Loucy (cell line): ENCODE results near the gene PPP2R3B.

ENCODE experiments used
- H2AFZ ChIP-seq: fragments of 200-600 bp; sonication (generic); 2 replicates; pipeline ENCODE4 v1.6.0; 2016; ENCODE audit warnings: antibody characterized with exemption, mild to moderate bottlenecking, low read length, moderate library complexity
- H3F3A ChIP-seq: fragments of 200-600 bp; 2 replicates; pipeline ENCODE4 v1.6.0; 2016; ENCODE audit warnings: antibody characterized with exemption, low read depth, mild to moderate bottlenecking
- H3K27me3 ChIP-seq: fragments of 200-600 bp; sonication (generic); 2 replicates; pipeline ENCODE4 v1.6.1; 2014; ENCODE audit warnings: low read length, mild to moderate bottlenecking; ENCODE audit not compliant: insufficient read depth, poor library complexity, severe bottlenecking
- H3K36me3 ChIP-seq: fragments of 200-600 bp; sonication (generic); 2 replicates; pipeline ENCODE4 v1.6.1; 2016; ENCODE audit warnings: low read length; ENCODE audit not compliant: insufficient read depth
- H3K4me1 ChIP-seq: fragments of 200-600 bp; sonication (generic); 2 replicates; pipeline ENCODE4 v1.5.1; 2014; ENCODE audit warnings: low read length, mild to moderate bottlenecking; ENCODE audit not compliant: insufficient read depth, poor library complexity, severe bottlenecking
- H3K4me2 ChIP-seq: fragments of 200-600 bp; sonication (generic); 2 replicates; pipeline ENCODE4 v1.6.0; 2014; ENCODE audit warnings: antibody characterized with exemption, low read length, low read depth, mild to moderate bottlenecking; ENCODE audit not compliant: poor library complexity, severe bottlenecking
- H3K4me3 ChIP-seq: fragments of 200-600 bp; sonication (generic); 2 replicates; pipeline ENCODE4 v1.5.1; 2014; ENCODE audit warnings: low read length, mild to moderate bottlenecking, mixed read lengths; ENCODE audit not compliant: poor library complexity, severe bottlenecking
- H3K79me2 ChIP-seq: fragments of 200-600 bp; sonication (generic); 2 replicates; pipeline ENCODE4 v1.6.1; 2014; ENCODE audit warnings: low read length; ENCODE audit not compliant: insufficient read depth
- H3K9ac ChIP-seq: fragments of 200-600 bp; sonication (generic); 2 replicates; pipeline ENCODE4 v1.6.0; 2014; ENCODE audit warnings: mild to moderate bottlenecking, low read depth, low read length, moderate library complexity; ENCODE audit not compliant: poor library complexity, severe bottlenecking
- H3K9me2 ChIP-seq: fragments of 200-600 bp; sonication (generic); replicated peaks from 2 replicates; pipeline ENCODE4 v1.6.1; 2016; ENCODE audit warnings: low read depth, low read length, mixed read lengths
- H3K9me3 ChIP-seq: fragments of 200-600 bp; sonication (generic); 2 replicates; pipeline ENCODE4 v1.6.1; 2014; ENCODE audit warnings: mild to moderate bottlenecking, antibody characterized with exemption, low read length, low read depth; ENCODE audit not compliant: insufficient read depth
- H4K20me1 ChIP-seq: fragments of 200-600 bp; sonication (generic); 2 replicates; pipeline ENCODE4 v1.6.0; 2014; ENCODE audit warnings: antibody characterized with exemption, low read length, mild to moderate bottlenecking; ENCODE audit not compliant: insufficient read depth, poor library complexity, severe bottlenecking
- EZH2phosphoT487 ChIP-seq: fragments of 200-600 bp; IDR thresholded peaks from 2 replicates; pipeline ENCODE4 v1.6.1; 2018; ENCODE audit warnings: antibody characterized with exemption, mild to moderate bottlenecking, moderate library complexity, borderline replicate concordance
- TF ChIP-seq, protein P1 (sequence below): fragments of 200-600 bp; sonication (generic); conservative IDR thresholded peaks from 2 replicates; pipeline ENCODE4 v1.5.1; 2014; ENCODE audit warnings: mild to moderate bottlenecking, antibody characterized with exemption, low read length

The PPP2R3B gene

DNA sequence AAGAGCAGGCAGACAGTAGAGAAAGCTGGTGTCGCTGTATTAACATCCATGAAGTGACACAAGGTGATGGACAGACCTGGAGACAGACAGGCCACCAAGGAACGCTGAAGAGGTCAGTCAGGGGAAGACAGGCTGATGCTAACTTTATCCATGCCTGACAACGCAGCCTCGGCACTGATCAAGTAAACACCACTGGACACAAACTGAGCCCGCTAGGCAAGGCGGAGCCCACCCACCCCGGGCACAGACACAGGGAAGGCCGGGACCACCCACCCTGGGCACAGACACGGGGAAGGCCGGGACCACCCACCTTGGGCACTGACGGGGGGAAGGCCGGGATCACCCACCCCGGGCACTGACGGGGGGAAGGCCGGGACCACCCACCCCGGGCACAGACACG is 18.8 kb downstream of the PPP2R3B start:
- no peak overlapping the region for H3K9ac ChIP-seq
- H3K27me3 ChIP-seq = no peaks in the 10 kb centered on the region
- no peak overlapping the region for H2AFZ ChIP-seq
- no peaks in the 10 kb centered on the region for H3K36me3 ChIP-seq
- no peaks in the 10 kb centered on the region for H3K9me2 ChIP-seq
- H3K79me2 ChIP-seq = no peaks in the 10 kb centered on the region
- H3K4me3 ChIP-seq = no peak overlapping the region
- no peak overlapping the region for H3K4me2 ChIP-seq
- no peaks in the 10 kb centered on the region for H4K20me1 ChIP-seq
- H3K4me1 ChIP-seq = no peaks in the 10 kb centered on the region
- no peaks in the 10 kb centered on the region for H3K9me3 ChIP-seq
- TF ChIP-seq EZH2phosphoT487 = no peak
- TF ChIP-seq, protein P1, sequence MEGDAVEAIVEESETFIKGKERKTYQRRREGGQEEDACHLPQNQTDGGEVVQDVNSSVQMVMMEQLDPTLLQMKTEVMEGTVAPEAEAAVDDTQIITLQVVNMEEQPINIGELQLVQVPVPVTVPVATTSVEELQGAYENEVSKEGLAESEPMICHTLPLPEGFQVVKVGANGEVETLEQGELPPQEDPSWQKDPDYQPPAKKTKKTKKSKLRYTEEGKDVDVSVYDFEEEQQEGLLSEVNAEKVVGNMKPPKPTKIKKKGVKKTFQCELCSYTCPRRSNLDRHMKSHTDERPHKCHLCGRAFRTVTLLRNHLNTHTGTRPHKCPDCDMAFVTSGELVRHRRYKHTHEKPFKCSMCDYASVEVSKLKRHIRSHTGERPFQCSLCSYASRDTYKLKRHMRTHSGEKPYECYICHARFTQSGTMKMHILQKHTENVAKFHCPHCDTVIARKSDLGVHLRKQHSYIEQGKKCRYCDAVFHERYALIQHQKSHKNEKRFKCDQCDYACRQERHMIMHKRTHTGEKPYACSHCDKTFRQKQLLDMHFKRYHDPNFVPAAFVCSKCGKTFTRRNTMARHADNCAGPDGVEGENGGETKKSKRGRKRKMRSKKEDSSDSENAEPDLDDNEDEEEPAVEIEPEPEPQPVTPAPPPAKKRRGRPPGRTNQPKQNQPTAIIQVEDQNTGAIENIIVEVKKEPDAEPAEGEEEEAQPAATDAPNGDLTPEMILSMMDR = no peak
- no peaks in the 10 kb centered on the region for H3F3A ChIP-seq

DNA sequence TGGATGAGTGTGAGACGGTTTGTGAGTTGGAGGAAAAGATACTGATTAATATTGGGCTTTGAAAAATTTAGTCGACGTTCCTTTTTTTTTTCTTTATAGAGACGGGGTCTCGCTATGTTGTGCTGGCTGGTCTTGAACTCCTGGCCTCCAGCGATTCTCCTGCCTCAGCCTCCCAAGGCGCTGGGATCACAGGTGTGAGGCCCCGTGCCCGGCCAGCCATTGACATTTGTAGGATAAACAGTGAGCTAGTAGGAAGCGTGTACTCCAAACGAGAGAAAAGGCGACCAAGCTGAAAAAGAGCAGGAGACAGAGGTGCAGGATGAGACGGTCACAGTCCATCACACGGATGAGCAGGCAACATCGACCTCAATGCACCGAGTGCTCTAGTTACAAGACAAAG is 19.4 kb downstream of the PPP2R3B start:
- Histone ChIP-seq H3K4me2 (no peak overlapping the region), H3K36me3 (no peaks in the 10 kb centered on the region), H3K27me3 (no peaks in the 10 kb centered on the region), H3F3A (no peaks in the 10 kb centered on the region), H3K9ac (no peak overlapping the region), H3K9me2 (no peaks in the 10 kb centered on the region), H3K4me3 (no peak overlapping the region), H4K20me1 (no peaks in the 10 kb centered on the region), H3K4me1 (no peaks in the 10 kb centered on the region), H3K9me3 (no peaks in the 10 kb centered on the region), H2AFZ (no peak overlapping the region), H3K79me2 (no peaks in the 10 kb centered on the region)
- TF ChIP-seq, protein P1 = no peak
- TF ChIP-seq EZH2phosphoT487 = no peak

DNA sequence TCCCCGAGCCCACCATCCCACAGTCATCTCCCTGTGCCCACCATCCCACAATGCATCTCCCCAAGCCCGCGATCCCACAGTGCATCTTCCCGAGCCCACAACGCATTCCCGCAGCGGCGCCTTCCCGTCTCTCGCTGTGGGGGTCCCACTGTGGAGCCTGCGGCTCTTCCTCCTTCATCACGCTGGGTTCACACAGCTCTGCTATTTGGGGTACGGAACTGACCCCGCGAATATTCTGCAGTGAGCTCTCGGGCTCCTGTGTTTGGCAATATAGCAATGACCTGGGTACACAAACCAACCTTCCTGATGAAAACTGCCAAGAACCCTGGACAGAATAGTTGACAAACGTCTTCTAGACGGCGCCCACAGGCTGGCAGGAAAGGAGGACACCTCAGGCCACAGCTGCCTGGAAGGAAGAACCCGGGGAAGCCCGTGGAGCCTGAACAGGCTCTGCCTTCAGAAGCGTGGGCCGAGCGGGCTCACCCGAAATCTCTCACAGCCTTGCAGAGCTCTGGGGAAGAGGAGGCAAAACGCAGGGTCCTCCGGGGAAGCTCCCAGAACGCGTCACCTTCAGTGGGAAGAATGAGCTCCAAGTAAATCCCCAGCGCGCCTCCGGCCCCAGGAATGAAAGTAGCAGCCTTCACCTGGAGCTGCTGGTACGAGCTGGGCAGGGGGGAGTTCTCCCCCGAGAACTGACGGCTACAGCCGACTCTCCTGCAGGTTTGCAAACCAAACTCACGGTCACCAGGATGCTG is 22.9 kb downstream of the PPP2R3B start:
- no peak overlapping the region for H3K4me3 ChIP-seq
- no peaks in the 10 kb centered on the region for H3K27me3 ChIP-seq
- H3K79me2 ChIP-seq = no peaks in the 10 kb centered on the region
- no peaks in the 10 kb centered on the region for H3K4me1 ChIP-seq
- no peak overlapping the region for H2AFZ ChIP-seq
- no peaks in the 10 kb centered on the region for H3F3A ChIP-seq
- no peaks in the 10 kb centered on the region for H3K36me3 ChIP-seq
- no peaks in the 10 kb centered on the region for H3K9me2 ChIP-seq
- no peak for TF ChIP-seq EZH2phosphoT487
- TF ChIP-seq, protein P1 = no peak
- H3K4me2 ChIP-seq = no peak overlapping the region
- no peaks in the 10 kb centered on the region for H3K9me3 ChIP-seq
- no peaks in the 10 kb centered on the region for H4K20me1 ChIP-seq
- no peak overlapping the region for H3K9ac ChIP-seq
